HUES48 (cell line): ENCODE measurements around the gene PHLDA1.
"Not testable (repeated sequence)": the region's sequence is repeated elsewhere in the genome, so short reads cannot be mapped to it uniquely, and the experiment has no call there.

Source experiments
- H3K27ac ChIP-seq: one replicate; pipeline ENCODE4 v1.7.0; 2013; ENCODE audit warnings: low read depth, low read length, inconsistent platforms
- H3K27me3 ChIP-seq: 2 replicates; pipeline ENCODE4 v1.6.1; 2013; ENCODE audit warnings: mild to moderate bottlenecking, low read length; ENCODE audit not compliant: control insufficient read depth, insufficient read depth
- H3K36me3 ChIP-seq: 2 replicates; pipeline ENCODE4 v1.6.1; 2013; ENCODE audit warnings: low read length; ENCODE audit not compliant: control insufficient read depth, insufficient read depth
- H3K4me1 ChIP-seq: 2 replicates; pipeline ENCODE4 v1.6.1; 2013; ENCODE audit warnings: mild to moderate bottlenecking, low read length; ENCODE audit not compliant: control insufficient read depth, insufficient read depth
- H3K4me3 ChIP-seq: 2 replicates; pipeline ENCODE4 v1.5.1; 2013; ENCODE audit warnings: mild to moderate bottlenecking, low read depth, low read length
- H3K9ac ChIP-seq: 2 replicates; pipeline ENCODE4 v1.6.1; 2013; ENCODE audit warnings: mild to moderate bottlenecking, low read depth, low read length, moderate library complexity
- H3K9me3 ChIP-seq: 2 replicates; pipeline ENCODE4 v1.6.1; 2013; ENCODE audit warnings: low read length; ENCODE audit not compliant: control insufficient read depth, insufficient read depth

PHLDA1 gene

DNA sequence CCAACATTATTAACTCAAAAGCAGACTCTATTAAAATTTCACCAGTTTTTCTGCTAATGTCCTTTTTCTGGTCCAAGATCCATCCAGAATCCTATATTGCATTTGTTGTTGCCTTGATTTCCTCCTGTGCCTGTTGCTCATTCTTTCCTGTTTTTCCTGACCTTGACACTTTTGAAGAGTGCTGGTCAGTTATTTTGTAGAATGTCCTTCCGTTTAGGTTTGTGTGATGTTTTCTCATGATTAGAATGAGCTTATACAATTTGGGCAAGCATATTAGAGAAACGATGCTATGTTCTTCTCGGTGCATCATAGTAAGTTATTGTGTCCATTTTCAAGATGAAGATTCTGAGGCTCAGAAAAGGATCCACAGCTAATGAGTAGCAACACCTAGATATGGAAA, 33.9 kb downstream of the PHLDA1 start:
- H3K9me3 ChIP-seq = no peaks in the 10 kb centered on the region
- peaks cover 11% of the 10 kb centered on the region; the same call in 1 of the 2 replicates for H3K4me1 ChIP-seq

GRCh38 chr12:75996861-75997447, 34.6 kb downstream of the PHLDA1 start:
- H3K27me3 ChIP-seq = no peaks in the 10 kb centered on the region
- no peaks in the 10 kb centered on the region for H3K9me3 ChIP-seq
- H3K9ac ChIP-seq = no peak overlapping the region
- H3K4me1 ChIP-seq = peaks cover 11% of the 10 kb centered on the region; the same call in 1 of the 2 replicates
- no peak overlapping the region for H3K4me3 ChIP-seq
- no peaks in the 10 kb centered on the region for H3K36me3 ChIP-seq
- H3K27ac ChIP-seq = no peak overlapping the region

More for the DNA sequence above, 33.9 kb downstream of the PHLDA1 start:
- H3K27ac ChIP-seq = no peak overlapping the region
- H3K36me3 ChIP-seq = no peaks in the 10 kb centered on the region
- no peaks in the 10 kb centered on the region for H3K27me3 ChIP-seq
- no peak overlapping the region for H3K9ac ChIP-seq
- no peak overlapping the region for H3K4me3 ChIP-seq

DNA sequence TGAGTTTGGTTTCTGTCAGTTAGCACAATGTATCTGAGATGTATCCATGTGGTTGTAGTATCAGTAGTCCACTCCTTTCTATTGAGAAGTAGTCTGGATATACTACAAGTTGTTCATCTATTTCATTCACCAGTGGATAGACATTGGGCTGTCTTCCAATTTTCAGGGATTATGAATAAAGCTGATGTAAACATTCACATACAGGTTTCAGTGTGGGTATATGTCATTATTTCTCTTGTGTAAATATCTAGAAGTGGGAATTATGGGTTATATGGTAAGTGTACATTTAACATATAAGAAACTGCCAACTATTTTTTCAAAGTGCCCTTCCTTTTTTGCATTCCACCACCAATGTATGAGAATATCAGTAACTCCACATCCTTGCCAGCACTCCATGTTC, 35.9 kb downstream of the PHLDA1 start:
- Histone ChIP-seq H3K27ac (no peak overlapping the region), H3K4me3 (no peak overlapping the region), H3K4me1 (peaks cover 9% of the 10 kb centered on the region; the same call in 1 of the 2 replicates)

GRCh38 chr12:75994069-75994740, 37.4 kb downstream of the PHLDA1 start:
- Histone ChIP-seq H3K4me3 (no peak overlapping the region), H3K27me3 (no peaks in the 10 kb centered on the region), H3K36me3 (no peaks in the 10 kb centered on the region), H3K9me3 (no peaks in the 10 kb centered on the region), H3K4me1 (peaks cover 9% of the 10 kb centered on the region; the same call in 1 of the 2 replicates), H3K9ac (no peak overlapping the region), H3K27ac (no peak overlapping the region)

More for the DNA sequence above, 35.9 kb downstream of the PHLDA1 start:
- no peaks in the 10 kb centered on the region for H3K36me3 ChIP-seq
- no peaks in the 10 kb centered on the region for H3K9me3 ChIP-seq
- no peak overlapping the region for H3K9ac ChIP-seq
- H3K27me3 ChIP-seq = no peaks in the 10 kb centered on the region

DNA sequence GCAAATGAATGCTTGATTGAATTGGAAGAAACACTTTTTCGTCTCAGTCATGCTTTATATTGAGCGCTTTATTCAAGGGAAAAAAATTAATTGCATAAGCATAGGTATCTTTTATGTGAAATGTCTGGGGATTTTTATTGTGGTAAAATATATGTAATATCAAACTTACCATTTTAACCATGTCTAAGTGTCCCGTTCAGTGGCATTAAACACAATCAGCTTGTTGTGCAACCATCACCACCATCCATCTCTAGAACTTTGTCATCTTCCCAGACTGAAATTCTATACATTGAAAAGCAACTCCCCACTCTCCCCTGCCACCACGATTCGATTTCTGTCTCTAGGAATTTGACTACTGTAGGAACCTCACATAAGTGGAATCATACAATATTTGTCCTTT, 39.8 kb downstream of the PHLDA1 start:
- Histone ChIP-seq H3K36me3 (no peaks in the 10 kb centered on the region), H3K9ac (no peak overlapping the region), H3K27me3 (no peaks in the 10 kb centered on the region), H3K4me3 (no peak overlapping the region), H3K27ac (no peak overlapping the region), H3K9me3 (no peaks in the 10 kb centered on the region), H3K4me1 (peaks cover 9% of the 10 kb centered on the region; the same call in 1 of the 2 replicates)

DNA sequence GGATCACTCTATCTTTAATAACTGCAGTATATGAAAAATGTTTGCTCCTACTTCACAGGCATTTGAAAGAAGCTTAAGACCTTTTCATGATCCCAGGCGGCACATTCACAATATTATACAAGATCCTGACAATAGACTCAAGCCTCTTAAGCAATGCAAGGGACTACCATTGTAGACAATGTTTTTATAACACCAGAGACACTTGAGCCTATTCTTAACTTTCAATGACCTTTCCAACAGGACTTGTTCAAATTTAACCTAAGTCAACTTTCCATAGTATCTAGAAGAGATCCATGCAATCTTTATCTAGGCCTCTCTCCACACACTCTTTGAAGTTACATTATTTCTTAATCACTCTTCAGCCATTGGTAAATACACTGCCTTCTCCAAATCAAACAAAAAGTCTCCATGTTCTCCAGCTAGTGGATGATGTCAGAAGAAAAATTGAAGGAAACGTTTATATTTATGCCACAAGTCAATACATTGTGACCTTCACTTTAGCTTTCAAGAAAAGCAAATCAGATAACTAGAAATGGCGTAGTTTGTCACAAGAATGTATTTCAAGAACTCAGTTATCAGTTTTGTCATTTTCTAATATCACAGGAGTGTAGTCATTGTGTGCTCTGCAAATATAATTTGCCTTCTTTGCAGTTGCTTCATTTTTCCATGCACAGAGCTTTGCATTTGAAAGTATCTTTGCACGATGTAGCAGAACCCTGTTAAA, 41.2 kb downstream of the PHLDA1 start:
- no peak overlapping the region for H3K4me3 ChIP-seq
- no peaks in the 10 kb centered on the region for H3K9me3 ChIP-seq
- H3K27me3 ChIP-seq = no peaks in the 10 kb centered on the region
- peaks cover 11% of the 10 kb centered on the region for H3K4me1 ChIP-seq
- H3K27ac ChIP-seq = no peak overlapping the region
- no peaks in the 10 kb centered on the region for H3K36me3 ChIP-seq
- no peak overlapping the region for H3K9ac ChIP-seq

GRCh38 chr12:75987709-75988108, 43.9 kb downstream of the PHLDA1 start:
- not testable (repeated sequence) for H3K4me1 ChIP-seq, H3K4me3 ChIP-seq, H3K27ac ChIP-seq, H3K9me3 ChIP-seq, H3K9ac ChIP-seq, H3K36me3 ChIP-seq, H3K27me3 ChIP-seq

GRCh38 chr12:75986001-75986746, 45.4 kb downstream of the PHLDA1 start:
- peaks cover 3% of the 10 kb centered on the region; the same call in 1 of the 2 replicates for H3K4me1 ChIP-seq
- no peak overlapping the region for H3K27ac ChIP-seq
- no peak overlapping the region for H3K4me3 ChIP-seq
- H3K27me3 ChIP-seq = no peaks in the 10 kb centered on the region
- H3K36me3 ChIP-seq = no peaks in the 10 kb centered on the region
- H3K9me3 ChIP-seq = no peaks in the 10 kb centered on the region
- H3K9ac ChIP-seq = no peak overlapping the region

DNA sequence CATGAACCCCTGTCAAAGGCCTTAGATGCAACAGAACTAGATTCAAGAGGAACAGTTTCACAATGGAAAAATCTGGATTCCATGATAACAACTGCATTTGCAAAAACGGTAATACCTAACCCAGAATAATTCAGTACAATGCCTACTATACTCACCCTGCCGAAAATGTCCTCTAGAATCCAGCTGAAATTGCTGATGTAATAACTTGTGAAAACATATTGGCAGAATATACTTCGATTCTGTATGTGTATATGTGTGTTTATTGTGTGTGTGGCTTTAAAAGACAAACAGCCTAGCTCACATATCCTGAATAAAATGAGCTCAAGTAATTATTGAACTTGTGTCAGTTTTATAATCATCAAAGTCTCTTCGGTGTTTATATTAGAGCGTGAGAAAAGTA, 46.0 kb downstream of the PHLDA1 start:
- Histone ChIP-seq H3K27ac (no peak overlapping the region), H3K27me3 (no peaks in the 10 kb centered on the region), H3K4me1 (peaks cover 3% of the 10 kb centered on the region; the same call in 1 of the 2 replicates), H3K9ac (no peak overlapping the region), H3K4me3 (no peak overlapping the region), H3K9me3 (no peaks in the 10 kb centered on the region), H3K36me3 (no peaks in the 10 kb centered on the region)

GRCh38 chr12:75984577-75985182, 46.9 kb downstream of the PHLDA1 start:
- no peak overlapping the region for H3K9ac ChIP-seq
- H3K9me3 ChIP-seq = no peaks in the 10 kb centered on the region
- no peak overlapping the region for H3K4me3 ChIP-seq
- no peaks in the 10 kb centered on the region for H3K27me3 ChIP-seq
- no peaks in the 10 kb centered on the region for H3K36me3 ChIP-seq
- H3K27ac ChIP-seq = no peak overlapping the region
- peaks cover 3% of the 10 kb centered on the region; the same call in 1 of the 2 replicates for H3K4me1 ChIP-seq
